Muscle layer of duodenum (tissue), 2 donors: ENCODE data around the gene AURKAIP1.

ENCODE experiments used
- H3K27ac ChIP-seq: one replicate; pipeline ENCODE4 v1.7.0; 2013; ENCODE audit warnings: mild to moderate bottlenecking, low read length
- H3K27me3 ChIP-seq: one replicate; pipeline ENCODE4 v1.7.0; 2013; ENCODE audit warnings: low read depth, mild to moderate bottlenecking, control low read depth, low read length
- H3K36me3 ChIP-seq, 2 donors: one replicate each; pipeline ENCODE4 v1.7.0; 2013; ENCODE audit warnings: low read length in 2 of 2, control low read depth in 1 of 2, mild to moderate bottlenecking in 1 of 2; ENCODE audit not compliant: insufficient read depth in 2 of 2, control insufficient read depth in 1 of 2
- H3K4me1 ChIP-seq, 2 donors: one replicate each; pipeline ENCODE4 v1.7.0; 2013; ENCODE audit warnings: low read length in 2 of 2, mild to moderate bottlenecking in 2 of 2, control low read depth in 1 of 2, moderate library complexity in 1 of 2; ENCODE audit not compliant: insufficient read depth in 2 of 2, control insufficient read depth in 1 of 2
- H3K4me3 ChIP-seq, 2 donors: one replicate each; pipeline ENCODE4 v1.7.0; 2013; ENCODE audit warnings: low read length in 2 of 2, low read depth in 1 of 2, mild to moderate bottlenecking in 1 of 2
- H3K9me3 ChIP-seq, 2 donors: one replicate each; pipeline ENCODE4 v1.7.0; 2013; ENCODE audit warnings: low read length in 2 of 2, control low read depth in 1 of 2, mild to moderate bottlenecking in 1 of 2; ENCODE audit not compliant: control insufficient read depth in 1 of 2
- donor health status: healthy.

AURKAIP1 gene

DNA sequence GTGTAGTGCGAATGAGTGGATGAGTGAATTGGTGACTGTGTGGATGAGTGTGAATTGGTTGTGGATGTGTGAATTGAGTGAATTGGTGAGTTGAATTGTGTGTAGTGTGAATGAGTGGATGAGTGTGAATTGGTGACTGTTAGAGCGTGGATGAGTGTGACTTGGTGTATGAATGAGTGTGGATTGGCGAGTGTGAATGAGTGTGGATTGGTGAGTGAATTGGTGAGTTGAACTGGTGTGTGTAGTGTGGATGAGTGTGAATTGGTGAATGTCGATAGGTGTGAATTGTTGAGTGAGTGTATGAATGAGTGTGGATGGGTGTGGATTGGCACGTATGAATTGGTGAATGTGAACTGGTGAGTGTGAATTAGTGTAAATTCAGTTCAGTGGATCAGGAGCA lies 7.7 kb downstream of the AURKAIP1 start:
- no peaks in the 10 kb centered on the region for H3K27me3 ChIP-seq
- no peak overlapping the region for H3K4me3 ChIP-seq
- H3K36me3 ChIP-seq = no peaks in the 10 kb centered on the region
- no peaks in the 10 kb centered on the region for H3K9me3 ChIP-seq
- no peak overlapping the region for H3K27ac ChIP-seq
- peaks cover 0 to 12% of the 10 kb centered on the region in 2 donors for H3K4me1 ChIP-seq

DNA sequence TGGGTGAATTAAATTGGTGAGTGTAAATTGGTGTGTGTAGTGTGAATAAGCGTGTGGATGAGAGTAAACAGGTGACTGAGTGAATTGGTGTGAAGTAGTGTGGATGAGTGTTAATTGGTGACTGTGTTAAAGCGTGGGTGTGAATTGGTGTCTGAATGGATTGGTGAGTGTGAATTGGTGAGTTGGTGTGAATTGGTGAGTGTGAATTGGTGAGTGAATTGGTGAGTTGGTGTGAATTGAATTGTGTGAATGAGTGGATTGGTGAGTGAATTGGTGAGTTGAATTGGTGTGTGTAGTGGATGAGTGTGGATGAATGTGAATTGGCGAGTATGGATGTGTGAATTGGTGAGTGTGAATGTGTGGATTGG lies 8.3 kb downstream of the AURKAIP1 start:
- H3K4me3 ChIP-seq = no peak overlapping the region
- no peaks in the 10 kb centered on the region for H3K9me3 ChIP-seq
- peaks cover 0 to 8% of the 10 kb centered on the region in 2 donors for H3K4me1 ChIP-seq
- no peaks in the 10 kb centered on the region for H3K27me3 ChIP-seq
- H3K27ac ChIP-seq = no peak overlapping the region
- no peaks in the 10 kb centered on the region for H3K36me3 ChIP-seq

DNA sequence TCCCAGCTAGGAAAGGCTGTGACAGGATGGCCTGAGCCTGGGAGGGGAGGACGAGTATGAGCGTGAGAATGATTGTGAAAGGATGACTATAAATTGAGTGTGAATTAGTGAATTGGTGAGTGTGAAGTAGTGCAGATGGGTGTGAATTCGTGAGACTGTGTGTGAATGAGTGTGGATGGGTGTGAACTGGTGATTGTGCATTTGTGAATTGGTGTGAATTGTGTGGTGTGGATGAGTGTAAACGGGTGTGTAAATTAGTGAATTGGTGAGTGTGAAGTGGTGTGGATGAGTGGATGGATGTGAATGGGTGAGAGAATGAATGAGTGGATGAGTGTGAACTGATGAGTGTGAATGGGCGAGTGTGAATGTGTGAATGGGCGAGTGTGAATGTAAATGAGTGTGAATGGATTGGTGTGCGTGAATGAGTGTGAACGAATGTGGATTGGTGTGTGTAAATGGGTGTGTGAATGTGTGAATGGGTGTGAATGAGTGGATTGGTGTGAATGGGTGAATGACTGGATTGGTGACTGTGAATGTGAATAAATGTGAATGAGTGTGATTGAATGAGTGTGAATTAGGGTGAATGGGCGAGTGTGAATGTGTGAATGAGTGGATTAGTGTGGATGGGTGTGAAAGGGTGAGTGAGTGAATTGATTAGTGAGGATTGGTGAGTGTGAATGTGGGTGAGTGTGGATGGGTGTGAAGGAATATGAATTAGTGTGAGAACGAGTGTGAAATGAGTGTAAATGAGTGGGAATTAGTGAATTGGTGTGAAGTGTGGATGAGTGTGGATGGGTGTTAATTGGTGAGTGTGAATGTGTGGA lies 8.9 kb downstream of the AURKAIP1 start:
- Histone ChIP-seq H3K4me1 (peaks cover 1 to 6% of the 10 kb centered on the region in 2 donors), H3K36me3 (no peaks in the 10 kb centered on the region), H3K27me3 (no peaks in the 10 kb centered on the region), H3K9me3 (no peaks in the 10 kb centered on the region), H3K27ac (no peak overlapping the region), H3K4me3 (no peak overlapping the region)

DNA sequence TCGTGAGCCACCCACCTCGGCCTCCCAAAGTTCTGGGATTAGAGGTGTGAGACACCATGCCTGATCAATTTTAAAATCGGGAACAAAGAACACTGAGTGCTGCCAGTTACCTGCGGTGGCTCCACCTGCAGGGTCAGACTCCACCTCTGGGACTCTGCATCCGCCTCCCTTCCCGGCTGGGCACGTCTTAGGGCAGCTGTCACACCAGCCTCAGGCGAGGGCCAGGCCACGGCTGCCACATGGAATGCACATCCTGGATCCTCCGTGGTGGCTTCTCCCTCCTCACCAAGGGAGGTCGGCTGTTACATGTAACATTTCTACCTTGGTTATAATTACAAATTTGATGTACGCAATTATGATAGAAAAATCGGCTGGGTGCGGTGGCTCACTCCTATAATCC lies 10.7 kb downstream of the AURKAIP1 start:
- peaks cover 6 to 20% of the 10 kb centered on the region in 2 donors for H3K4me1 ChIP-seq
- no peak overlapping the region for H3K4me3 ChIP-seq
- no peak overlapping the region for H3K27ac ChIP-seq
- H3K27me3 ChIP-seq = no peaks in the 10 kb centered on the region
- no peaks in the 10 kb centered on the region for H3K36me3 ChIP-seq
- H3K9me3 ChIP-seq = no peaks in the 10 kb centered on the region

DNA sequence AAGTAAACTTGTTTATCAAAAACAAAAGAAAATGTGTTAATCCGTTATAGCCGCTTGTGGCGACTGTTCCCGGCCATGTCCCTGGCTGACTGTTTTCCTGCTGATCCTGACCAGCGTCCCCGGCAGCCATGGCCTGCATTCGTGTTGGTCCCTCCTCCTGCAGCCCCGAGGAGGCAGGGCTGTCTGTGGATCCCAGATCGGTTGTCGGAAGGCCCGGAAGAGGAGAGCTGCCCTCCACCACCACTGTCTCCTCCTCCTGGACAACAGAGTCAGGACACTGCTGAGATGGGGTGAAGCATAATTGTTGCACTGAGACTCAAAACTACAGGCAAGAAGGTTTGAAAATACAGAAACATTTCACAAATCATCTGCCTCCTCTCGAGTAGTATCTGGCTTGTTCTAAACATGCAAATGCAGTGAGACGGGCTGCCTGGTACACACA lies 13.0 kb downstream of the AURKAIP1 start:
- Histone ChIP-seq H3K4me3 (no peak overlapping the region), H3K36me3 (no peaks in the 10 kb centered on the region), H3K9me3 (no peaks in the 10 kb centered on the region), H3K4me1 (peaks cover 6 to 29% of the 10 kb centered on the region in 2 donors), H3K27me3 (no peaks in the 10 kb centered on the region), H3K27ac (peak overlapping the region; percentile 69)

DNA sequence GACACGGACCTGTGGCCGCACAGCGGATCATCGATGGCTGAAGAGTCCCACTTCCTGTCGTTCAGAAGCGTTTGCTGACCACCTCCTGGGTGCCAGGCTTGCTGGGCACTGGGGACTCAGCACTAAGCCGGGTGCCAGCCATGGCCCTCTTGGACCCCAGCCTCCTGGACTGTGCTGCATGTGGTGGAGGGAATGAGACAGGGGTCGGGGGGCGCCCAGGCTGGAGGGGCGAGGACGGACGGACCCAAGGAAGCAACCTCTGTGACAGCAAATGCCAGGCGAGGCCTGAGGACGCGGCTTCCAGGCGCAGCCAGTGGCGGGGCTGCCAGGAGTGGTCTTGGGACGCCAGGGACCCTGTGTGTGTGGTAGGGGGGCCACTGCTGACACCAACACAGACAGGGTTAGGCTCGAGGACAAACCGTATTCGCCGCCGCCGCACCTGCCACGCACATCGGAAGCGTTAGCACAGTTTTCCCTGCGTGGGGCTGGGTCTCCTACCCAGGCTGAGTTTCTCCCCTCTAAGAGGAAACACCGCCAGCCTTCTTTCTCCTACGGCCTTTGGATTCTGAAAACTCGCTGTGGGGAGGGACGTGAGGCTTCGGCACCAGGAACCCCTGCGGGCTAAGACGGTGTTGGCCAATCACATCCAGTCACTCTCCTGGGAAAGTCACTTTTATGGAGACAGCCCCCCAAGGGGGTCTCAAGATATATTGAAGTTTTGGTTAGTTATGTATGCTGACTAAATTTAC lies 13.6 kb downstream of the AURKAIP1 start:
- H3K9me3 ChIP-seq = no peaks in the 10 kb centered on the region
- H3K27me3 ChIP-seq = no peaks in the 10 kb centered on the region
- H3K4me3 ChIP-seq = no peak overlapping the region
- H3K36me3 ChIP-seq = no peaks in the 10 kb centered on the region
- H3K27ac ChIP-seq = peak overlapping the region; percentile 69
- peaks cover 6 to 34% of the 10 kb centered on the region in 2 donors for H3K4me1 ChIP-seq

DNA sequence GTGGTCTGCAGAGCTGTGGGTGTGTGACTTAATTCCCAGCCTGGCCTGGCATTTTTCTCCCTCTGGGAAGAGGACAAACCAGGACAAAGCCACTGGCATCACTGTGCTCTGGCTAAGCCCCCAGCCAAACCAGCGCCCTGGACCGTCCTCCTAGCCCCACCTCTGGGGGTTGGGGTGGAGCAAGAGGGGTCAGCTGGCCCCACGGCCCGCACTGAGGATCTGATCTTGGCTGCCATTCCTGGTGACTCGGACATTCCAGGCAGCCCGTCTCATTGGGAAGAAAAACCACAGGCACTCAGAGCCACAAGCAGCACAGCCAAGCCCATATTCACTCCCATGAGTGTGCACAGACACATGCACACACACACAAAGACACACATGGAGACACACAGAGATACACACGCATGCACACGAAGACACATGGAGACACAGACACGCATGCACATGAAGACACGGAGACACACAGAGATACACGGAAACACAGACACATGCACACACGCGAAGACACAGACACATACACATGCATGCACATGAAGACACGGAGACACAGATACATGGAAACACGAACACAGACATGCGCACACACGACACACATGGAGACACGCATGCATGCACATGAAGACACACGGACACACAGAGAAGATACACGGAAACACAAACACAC lies 14.4 kb downstream of the AURKAIP1 start:
- Histone ChIP-seq H3K27ac (peak overlapping the region; percentile 8), H3K9me3 (no peaks in the 10 kb centered on the region), H3K27me3 (no peaks in the 10 kb centered on the region), H3K36me3 (no peaks in the 10 kb centered on the region), H3K4me3 (no peak overlapping the region), H3K4me1 (peaks cover 6 to 40% of the 10 kb centered on the region in 2 donors)

DNA sequence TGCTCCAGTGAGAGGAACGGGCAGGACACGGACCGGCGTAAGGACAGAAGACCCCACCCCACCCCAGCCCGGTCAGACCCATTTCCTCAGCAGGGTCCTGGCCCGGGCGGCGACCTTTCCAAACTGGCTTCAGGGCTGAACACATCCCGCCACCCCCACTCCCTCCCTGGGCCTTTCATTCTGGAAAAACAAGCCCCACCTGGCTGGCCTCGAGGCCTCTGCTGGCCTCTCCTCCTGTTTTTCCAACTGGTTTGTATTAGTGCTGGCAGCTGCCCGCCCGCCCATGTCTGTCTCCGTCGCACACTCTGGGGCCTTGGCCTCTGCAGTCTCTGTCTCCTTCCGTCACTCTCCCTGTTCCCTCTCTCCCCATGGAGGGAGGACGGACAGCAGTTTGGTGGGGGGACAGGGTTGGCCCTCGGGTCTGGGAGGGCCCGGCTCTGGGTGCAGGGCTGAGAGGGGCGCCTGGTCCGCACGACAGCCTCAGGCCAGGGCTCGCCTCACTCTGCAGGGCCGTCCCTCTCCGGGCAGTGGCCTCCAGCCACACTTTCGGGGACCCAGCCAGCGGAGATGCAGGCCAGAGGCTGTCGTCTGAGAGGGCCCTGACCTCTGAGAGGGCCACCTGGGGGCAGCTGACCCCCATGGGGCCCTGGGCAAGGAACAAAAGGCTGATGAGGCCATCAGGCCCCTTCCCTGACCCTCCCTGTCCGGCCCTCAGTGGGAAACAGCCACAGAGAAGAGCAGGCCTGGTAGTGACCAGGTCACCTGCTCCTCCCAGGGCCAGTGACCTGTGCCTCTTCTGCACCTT lies 15.1 kb downstream of the AURKAIP1 start:
- H3K27ac ChIP-seq = peak overlapping the region; percentile 23
- H3K4me1 ChIP-seq = peaks cover 6 to 46% of the 10 kb centered on the region in 2 donors

DNA sequence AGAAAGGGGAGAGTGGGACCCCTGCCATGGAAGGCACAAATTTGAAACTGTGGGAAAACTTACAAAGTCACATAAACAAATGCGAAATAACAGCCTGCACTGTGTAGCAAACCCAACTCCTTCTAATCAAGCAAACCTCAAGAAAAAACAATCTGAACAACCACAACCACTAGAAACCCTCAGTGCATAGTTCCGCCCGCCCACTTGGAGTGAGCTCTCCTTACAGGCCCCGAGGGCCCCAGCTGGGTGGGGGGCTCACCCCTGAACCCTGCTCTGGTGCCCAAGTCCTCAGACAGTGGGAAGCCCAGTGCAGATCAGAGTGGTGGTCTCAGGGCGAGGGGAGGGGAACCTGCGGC lies 15.7 kb downstream of the AURKAIP1 start:
- H3K27me3 ChIP-seq = no peaks in the 10 kb centered on the region
- peaks cover 0 to 3% of the 10 kb centered on the region in 2 donors for H3K36me3 ChIP-seq
- peaks cover 6 to 52% of the 10 kb centered on the region in 2 donors for H3K4me1 ChIP-seq
- H3K27ac ChIP-seq = peak overlapping the region; percentile 23
- H3K9me3 ChIP-seq = no peaks in the 10 kb centered on the region
- H3K4me3 ChIP-seq = peak overlapping the region in 1 of 2 donors; percentile 72

More for the DNA sequence above, 15.1 kb downstream of the AURKAIP1 start:
- no peaks in the 10 kb centered on the region for H3K27me3 ChIP-seq
- H3K4me3 ChIP-seq = peak overlapping the region in 1 of 2 donors; percentile 72
- H3K9me3 ChIP-seq = no peaks in the 10 kb centered on the region
- H3K36me3 ChIP-seq = no peaks in the 10 kb centered on the region

DNA sequence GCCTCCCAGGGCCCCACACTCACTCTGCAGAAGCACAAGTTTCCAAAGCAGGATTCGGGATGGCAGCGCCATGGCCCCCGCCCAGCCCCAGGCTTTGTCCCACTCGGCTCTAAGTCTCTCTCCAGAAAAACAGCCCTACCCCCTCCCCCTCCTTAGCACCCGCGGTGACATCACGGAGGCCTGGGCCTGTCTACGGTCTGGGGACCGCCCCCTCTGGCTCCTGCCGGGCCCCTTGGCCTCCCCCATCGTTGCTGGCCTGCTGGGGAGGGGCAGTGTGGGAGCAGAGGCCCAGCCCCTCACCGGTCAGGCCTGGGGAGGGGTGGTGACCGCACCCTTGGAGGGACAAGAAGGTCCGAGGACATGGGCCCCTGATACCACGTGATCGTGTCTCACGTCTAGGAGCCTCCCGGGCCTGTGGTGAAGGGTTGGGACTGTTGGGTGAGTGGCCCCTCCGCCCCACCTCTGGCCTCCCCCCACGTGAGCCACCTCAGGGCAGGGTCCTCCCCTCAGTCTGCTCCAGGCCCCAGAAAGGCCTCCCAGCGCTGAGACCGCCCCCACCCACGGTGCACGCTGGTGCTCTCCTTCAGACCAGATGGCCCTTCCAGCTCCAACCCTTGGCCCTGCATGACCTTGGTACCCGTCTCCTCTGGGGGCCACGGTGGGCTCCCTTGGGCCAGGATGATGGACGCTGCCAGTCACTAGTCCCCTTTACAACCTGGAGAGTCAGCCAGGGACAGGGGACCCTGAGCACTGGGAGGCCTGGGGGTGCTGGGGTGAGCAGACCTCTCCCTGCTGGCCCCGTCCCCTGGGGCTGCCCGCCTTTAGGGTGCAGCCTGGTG lies 16.4 kb downstream of the AURKAIP1 start, which contains the start of gene MXRA8:
MXRA8 (minus strand) TSS at position 123 of the 839 bp plus-strand sequence; CDS start at position 72, 51 bp downstream.
- H3K27ac ChIP-seq = peak within 1 kb of the TSS; percentile 51
- peaks cover 6 to 58% of the 10 kb centered on the region in 2 donors for H3K4me1 ChIP-seq
- no peaks in the 10 kb centered on the region for H3K27me3 ChIP-seq

More for the DNA sequence above, 16.4 kb downstream of the AURKAIP1 start, which contains the start of gene MXRA8:
- peaks cover 0 to 5% of the 10 kb centered on the region in 2 donors for H3K36me3 ChIP-seq
- no peaks in the 10 kb centered on the region for H3K9me3 ChIP-seq
- peak within 1 kb of the TSS; percentile 56 to 72 for H3K4me3 ChIP-seq
